ENCODE results near the gene MRPS24.

Gene MRPS24

DNA sequence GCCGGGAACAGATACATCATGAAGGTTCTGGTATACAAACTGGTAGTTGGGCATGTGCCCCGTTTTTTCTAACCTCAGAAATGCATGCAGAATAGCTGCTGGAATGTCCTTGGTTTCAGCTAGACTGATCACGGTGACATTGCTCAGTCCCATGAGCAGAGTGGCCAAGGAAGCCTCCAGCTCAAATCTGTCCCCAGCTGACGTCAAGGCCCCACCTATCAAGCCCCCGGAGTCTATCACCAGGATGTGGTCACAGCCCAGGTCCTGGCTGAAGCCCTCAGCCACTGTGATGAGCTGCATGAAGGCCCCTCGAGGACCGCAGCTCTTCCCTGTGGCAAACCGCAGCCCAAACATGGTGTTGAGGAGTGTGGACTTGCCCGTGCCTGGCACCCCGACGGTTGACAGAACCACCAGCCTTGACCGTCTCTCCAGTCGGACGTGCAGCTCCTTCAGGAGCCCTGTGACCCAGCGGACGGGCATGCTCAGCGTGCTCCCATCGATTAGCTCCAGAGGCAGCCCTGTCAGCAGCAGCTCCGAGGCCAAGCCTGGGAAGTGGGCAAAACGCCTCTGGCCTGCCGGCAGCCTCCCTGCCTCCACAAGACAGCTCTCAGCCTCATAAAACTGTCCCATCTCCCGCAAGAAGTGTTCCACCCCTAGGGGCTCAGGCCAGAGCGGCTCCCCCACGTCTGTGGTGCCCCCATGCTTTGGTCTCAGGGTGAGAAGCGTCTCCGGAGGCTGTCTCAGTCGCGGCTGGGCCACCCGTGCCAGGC is 7.8 kb upstream of the MRPS24 start:
- no peak for DNase-seq

- no peak for DNase-seq
Measured at GRCh38 chr7:43876241-43876640, 6.9 kb upstream of the MRPS24 start.

DNA sequence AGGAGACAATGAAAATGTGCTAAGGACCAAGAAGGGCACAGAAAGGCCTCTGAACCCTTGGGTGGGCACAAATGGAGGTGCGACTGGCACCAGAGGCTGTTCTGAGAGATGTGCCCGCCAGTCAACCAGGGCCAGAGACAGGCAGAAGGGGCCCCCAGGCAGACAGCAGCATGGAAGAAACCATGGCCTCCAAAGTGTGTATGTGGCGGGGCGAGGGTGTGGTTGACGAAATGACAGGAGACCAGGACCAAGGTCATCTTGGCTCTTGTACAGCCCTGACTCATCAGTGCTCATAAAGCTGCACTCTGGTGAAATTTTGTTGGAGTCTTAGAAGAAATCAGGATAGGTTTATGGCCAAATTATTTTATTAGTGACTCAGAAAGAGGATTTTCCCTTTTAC is 4.0 kb upstream of the MRPS24 start:
- DNase-seq = no peak

GRCh38 chr7:43872406-43873110 is 3.2 kb upstream of the MRPS24 start:
- DNase-seq = no peak

GRCh38 chr7:43871064-43871463 is 1.7 kb upstream of the MRPS24 start:
- no peak for DNase-seq

- no peak for DNase-seq
Measured at GRCh38 chr7:43870316-43870715, 999 bp upstream of the MRPS24 start.

GRCh38 chr7:43869867-43870240 is 537 bp upstream of the MRPS24 start:
- DNase-seq = peak; percentile 58

- DNase-seq = no peak
Measured at GRCh38 chr7:43868681-43869005, 674 bp downstream of the MRPS24 start.

DNA sequence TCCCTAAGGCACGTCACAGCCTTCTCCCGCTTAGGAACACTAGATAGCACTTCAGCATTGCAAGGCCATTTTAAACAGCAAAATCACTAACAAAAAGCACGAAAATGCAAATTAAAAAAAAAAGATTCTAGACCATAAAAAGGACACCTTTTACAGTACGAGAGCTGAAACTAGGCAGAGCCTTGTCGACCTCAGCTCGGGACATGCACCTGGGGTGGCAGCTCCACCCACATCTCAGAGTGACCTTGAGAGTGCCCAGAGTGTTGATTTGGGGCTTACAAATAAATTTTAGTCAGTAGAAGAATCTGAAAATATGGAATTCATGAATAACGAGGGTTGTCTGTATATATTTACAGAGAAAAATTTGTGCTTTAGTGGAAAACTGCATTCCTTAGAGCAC is 1.1 kb downstream of the MRPS24 start:
- no peak for DNase-seq

DNA sequence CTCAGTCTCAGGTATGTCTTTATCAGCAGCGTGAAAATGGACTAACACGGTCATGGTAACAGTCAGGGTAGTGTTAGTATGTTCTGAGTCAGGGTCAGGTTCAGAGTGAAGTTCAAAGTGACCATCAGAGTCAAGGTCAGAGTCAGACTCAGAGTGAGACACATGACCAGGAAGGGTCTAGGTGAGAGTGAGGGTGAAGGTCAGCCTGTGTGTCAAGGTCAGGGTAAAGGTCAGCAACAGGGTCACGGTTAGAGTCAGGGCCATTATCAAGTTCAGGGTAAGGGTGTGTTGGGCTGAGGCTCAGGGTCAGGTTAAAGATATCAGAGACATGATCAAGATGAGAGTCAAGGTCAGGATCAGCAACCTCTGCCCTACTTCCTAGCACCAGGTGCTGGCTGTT is 4.0 kb downstream of the MRPS24 start:
- no peak for DNase-seq

DNA sequence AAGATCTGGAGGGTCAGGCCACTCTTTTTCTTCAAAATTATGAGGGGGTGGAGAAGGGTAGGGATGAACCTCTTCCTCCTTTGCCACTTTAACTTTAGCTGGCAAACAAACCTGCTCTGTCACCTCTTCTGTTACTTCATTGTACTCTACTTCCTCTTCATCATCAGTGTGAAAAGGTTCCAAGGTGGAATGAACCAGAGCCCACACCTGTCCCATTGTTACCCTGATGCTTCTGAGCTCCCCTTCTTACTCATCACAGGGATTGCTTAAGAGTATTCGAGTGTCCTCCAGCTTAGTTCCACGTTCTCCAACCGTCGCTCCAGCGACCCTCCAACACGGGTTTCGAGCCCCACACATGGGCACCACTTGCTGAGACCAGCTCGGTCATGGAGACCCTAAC is 5.2 kb downstream of the MRPS24 start:
- DNase-seq = no peak

DNA sequence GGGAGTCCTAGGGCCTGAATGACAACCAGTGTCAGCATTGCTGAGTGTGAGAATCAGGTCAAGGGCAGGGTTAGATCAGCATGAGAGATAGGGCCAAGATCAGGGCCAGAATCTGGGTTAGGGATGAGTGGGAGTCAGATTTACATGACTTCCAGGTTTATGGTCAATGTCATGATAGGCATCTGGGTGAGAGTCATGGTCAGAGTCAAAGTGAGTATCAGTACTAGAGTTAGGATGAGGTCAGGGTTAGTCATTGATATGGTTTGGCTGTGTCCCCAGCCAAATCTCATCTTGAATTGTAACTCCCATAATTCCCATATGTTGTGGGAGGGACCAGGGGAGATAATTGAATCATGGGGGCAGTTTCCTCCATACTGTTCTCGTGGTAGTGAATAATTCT is 12.3 kb downstream of the MRPS24 start:
- no peak for DNase-seq

DNA sequence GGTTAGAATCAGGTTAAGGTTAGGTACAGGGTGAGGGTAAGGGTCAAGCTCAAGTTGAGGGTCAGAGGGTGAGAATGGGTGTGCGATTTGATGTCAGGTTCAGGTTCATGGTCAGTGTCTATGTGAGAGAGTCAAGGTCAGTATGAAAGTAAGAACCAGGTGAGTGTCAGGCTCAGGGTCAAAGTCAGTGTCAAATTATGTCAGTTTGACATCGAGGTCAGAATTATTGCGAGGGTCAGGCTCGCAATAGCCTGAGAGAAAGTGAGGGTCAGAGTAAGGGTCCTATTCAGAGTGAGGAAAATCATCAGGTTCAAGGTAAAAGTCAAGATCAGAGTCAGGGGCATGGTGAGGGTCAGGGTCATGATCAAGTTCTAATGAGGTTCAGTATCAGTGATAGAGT is 13.0 kb downstream of the MRPS24 start:
- DNase-seq = no peak

DNA sequence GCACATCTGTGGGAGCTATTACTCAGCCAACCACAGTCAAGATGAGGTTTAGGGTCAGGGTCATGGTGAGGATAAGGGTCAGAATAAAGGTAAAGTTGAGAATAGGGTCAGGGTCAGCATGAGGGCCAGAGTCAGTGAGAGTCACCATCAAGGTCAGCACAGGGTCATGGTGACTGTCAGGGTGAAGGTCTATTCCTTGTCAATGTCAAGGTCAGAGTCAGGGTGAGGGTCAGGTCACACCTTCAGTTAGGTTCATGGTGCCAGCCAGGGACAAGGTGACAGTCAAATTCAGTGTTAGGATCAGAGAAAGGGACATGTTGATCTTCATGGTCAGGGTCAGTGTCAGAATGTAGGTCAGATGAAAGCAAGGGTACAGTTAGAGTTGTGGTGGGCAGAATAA is 14.1 kb downstream of the MRPS24 start:
- no peak for DNase-seq

- no peak for DNase-seq
Measured at GRCh38 chr7:43851805-43852204, 17.5 kb downstream of the MRPS24 start.

GRCh38 chr7:43850348-43851116 is 18.8 kb downstream of the MRPS24 start:
- DNase-seq = no peak

- DNase-seq = no peak
Measured at GRCh38 chr7:43849047-43849446, 20.3 kb downstream of the MRPS24 start.

DNA sequence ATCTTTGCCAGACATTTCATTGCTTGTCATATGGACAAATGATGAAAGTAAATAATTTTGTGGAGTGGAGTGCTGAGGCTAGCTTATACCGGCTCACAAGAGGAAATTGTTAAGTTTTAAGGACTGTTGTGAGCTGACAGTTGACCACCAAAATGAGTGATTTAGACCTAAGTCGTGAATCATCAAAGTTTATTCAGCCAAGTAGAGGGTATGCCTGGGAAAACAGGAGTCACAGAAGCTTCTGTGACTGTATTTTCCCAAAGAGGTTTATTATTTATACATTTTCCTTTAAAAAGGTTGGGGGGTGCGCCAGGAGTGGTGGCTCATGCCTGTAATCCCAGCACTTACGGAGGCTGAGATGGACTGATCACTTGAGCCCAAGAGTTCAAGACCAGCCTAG is 21.8 kb downstream of the MRPS24 start:
- DNase-seq = no peak

DNA sequence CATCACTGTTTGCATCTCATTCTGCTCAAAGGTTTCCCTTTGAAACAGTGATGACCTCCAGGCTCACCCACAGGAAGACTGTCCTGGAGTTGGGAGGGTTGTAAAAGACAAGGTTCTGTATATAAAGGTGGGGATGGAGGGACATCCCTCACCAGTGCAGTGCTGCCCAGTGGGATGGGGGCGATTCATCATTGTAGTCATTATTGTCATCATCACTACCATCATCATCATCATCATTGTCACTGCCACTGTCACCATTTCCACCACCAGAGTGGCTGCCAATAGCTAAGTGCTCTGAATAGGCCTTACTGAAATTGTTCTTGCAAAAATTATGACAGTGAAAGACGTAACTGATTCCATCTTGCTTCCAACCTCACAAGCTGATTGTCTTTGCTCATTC is 24.7 kb downstream of the MRPS24 start:
- DNase-seq = no peak

DNA sequence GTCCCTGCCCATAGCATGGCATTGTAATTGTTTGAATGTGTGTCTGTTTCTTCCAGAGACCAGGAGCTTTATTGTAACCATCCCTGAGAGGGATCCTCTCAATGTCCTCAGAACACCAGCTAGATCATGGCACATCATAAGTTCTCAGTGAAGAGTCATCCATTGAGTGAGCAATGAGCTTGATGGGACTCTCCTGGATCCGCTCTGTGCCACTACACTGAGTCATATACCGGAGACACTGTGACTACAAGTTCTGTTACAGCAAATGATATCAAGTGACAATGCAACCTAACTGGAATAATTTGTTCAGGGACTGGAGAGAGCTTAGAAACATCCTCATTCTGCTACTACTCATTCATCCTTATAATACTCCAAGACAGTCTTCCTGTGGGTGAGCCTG is 25.1 kb downstream of the MRPS24 start:
- no peak for DNase-seq

DNA sequence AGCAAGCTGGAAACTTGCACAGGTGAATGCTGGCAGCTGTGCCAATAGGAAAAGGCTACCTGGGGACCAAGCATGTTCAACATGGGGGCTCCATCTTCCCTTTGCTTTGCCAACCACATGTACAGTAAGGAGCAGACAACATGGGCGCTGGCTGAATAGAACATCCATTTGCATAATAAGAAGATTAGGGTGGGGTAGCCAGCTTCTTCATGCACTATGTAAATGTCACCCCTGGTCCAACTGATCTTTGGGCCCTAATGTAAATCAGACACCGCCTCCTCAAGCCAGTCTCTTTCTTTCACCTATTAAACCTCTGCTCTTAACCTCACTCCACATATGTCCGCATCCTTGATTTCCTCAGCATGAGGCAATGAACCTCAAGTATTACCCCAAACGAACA is 26.0 kb downstream of the MRPS24 start:
- no peak for DNase-seq

DNA sequence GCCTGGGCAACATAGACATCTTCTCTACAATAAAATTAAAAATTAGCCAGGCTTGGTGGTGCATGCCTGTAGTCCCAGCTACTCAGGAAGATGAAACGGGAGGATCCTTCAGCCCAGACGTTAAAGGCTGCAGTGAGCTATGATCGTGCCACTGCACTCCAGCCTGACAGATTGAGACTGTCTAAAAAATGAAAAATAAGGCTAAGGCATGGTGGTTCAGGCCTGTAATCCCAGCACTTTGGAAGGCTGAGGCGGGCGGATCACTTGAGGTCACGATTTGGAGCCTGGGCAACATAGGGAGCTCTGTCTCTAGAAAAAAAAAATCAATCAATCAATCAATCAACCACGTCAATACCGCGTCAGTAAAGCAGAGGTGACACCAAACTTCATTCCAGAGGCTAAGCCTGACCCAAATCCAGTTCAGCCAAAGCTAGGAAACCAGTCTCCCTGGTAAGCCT is 31.1 kb downstream of the MRPS24 start:
- no peak for DNase-seq

- peak; percentile 49 for DNase-seq
Measured at GRCh38 chr7:43834463-43835251, 34.7 kb downstream of the MRPS24 start.

All from CD4-positive, alpha-beta T cell treated with Interferon gamma for 1 hour (primary cell).